SKM-1 (cell line): ENCODE data around the gene CCL11.
"Not testable (repeated sequence)": the region's sequence is repeated elsewhere in the genome, so short reads cannot be mapped to it uniquely, and the experiment has no call there.

Experiments used
- DNase-seq: peaks from one replicate; lab custom pipeline; 2025; ENCODE audit not compliant: unreplicated experiment; lab: John Stamatoyannopoulos, UW

The CCL11 gene

GRCh38 chr17:34306466-34306865 lies 20.9 kb downstream of the CCL11 start:
- DNase-seq, result no peak

GRCh38 chr17:34307110-34307509 lies 21.6 kb downstream of the CCL11 start:
- DNase-seq, result no peak

- no peak for DNase-seq
These were observed 22.8 kb downstream of the CCL11 start for GRCh38 chr17:34308371-34308770.

GRCh38 chr17:34311291-34311690 lies 25.7 kb downstream of the CCL11 start:
- no peak for DNase-seq

GRCh38 chr17:34312080-34312479 lies 26.5 kb downstream of the CCL11 start:
- no peak for DNase-seq

- no peak for DNase-seq
These were observed 27.6 kb downstream of the CCL11 start for GRCh38 chr17:34313164-34313563.

- DNase-seq, result no peak
These were observed 28.7 kb downstream of the CCL11 start for GRCh38 chr17:34314279-34314678.

- no peak for DNase-seq
These were observed 32.9 kb downstream of the CCL11 start for GRCh38 chr17:34318474-34318873.

GRCh38 chr17:34319039-34319483 lies 33.5 kb downstream of the CCL11 start, which contains the start of gene CCL8:
Gene CCL8, plus strand, starts transcription at chr17:34319435. Its CDS starts 67 bp downstream, at chr17:34319502.
- no peak for DNase-seq

GRCh38 chr17:34321964-34322363 lies 36.4 kb downstream of the CCL11 start:
- no peak for DNase-seq

- DNase-seq, result not testable (repeated sequence)
These were observed 42.0 kb downstream of the CCL11 start for GRCh38 chr17:34327580-34327979.

- no peak for DNase-seq
These were observed 52.2 kb downstream of the CCL11 start for GRCh38 chr17:34337701-34338100.
